ENCODE results near the gene PFKFB4.
"Not testable (repeated sequence)": the region's sequence is repeated elsewhere in the genome, so short reads cannot be mapped to it uniquely, and the experiment has no call there.

PFKFB4 gene

DNA sequence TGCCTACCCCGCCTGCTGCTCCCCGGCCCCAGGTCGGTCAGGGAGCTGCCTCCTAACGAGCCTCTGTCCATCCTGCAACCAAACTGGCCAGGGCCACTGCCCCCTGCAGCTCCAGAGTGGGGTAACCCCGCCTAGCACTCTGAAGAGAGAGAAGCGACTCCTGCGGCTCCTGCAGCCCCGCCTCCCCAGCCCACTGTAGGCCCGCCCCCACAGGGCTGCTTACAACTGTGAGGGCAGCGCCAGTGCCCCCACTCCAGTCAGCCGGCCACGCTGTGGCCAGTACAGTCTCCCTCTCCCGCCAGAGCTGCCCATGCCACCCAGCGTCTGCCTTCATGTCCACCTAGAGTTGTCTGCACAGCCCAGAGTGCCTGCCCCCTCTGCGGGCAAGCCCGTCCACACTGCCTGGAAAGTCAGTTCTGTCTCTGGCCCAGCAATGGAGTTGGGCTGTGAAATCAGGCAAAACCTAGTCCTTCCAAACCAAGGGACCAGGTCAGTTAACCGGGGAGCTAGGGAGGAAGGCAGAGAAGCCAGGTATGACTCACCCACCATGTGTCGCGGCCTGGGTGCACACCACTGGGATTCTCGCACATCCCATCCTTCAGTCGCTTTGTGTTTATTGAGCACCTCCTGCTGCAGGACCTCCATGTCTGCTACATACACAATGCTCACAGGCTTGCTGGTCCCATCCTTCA, 4.6 kb upstream of the PFKFB4 start:
- in situ Hi-C loops (cut with MboI; ENCODE audit: low sequenced_read_pairs) = no loop called here

DNA sequence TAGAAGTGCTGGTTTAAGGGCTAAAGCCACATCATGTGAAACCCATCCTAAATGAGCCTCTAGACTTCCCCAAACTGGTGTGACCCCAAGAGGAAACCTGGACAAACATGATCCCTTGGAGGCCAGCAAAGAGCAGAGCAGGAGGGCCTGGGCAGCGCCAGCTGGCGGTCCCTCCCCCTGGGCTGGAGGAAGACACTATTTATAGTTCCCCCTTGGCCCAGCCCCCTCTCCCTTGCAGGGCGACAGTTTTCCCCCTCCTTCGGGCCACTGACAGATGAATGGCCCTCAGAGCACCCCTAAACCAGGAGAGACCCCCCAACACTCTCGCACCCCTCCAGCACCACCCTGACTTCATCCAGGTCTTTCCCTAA, 4.0 kb upstream of the PFKFB4 start:
- in situ Hi-C loops (cut with MboI; ENCODE audit: low sequenced_read_pairs) = no loop called here

DNA sequence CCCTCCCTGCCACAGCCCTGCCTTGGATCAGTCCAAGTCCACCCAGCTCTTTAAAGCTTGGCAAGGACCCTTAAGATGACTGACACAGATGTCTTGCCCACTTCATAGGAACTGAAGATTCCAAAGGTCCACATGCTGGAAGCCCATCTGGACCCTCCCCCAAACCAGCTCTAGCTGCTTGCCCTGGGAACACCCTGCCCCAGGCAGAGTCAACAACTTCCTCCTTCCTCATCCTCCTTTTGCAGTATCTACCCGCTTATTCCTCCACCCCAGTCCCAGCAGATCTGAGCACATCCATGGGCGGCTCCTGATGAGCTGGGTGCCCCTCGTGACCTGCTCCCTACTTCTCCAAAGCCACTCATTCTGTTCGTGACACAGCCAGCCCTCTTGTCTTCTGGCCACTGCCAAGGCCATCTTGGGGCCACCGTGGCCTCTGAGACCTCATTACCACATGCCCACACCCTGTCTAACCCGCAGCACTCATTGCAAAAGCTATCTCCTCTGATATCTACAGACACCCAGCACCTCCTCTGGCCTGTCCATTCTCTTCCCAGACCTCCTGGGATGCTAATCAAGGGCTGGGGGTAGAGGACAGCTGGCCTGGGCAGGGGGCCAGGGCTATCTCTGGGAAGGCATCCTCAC, 2.0 kb upstream of the PFKFB4 start:
- in situ Hi-C loops (cut with MboI; ENCODE audit: low sequenced_read_pairs) = no loop called here

GRCh38 chr3:48555949-48556795, 431 bp downstream of the PFKFB4 start:
- in situ Hi-C loops (cut with MboI; ENCODE audit: low sequenced_read_pairs) = no loop called here

GRCh38 chr3:48555231-48555948, 1.2 kb downstream of the PFKFB4 start:
- in situ Hi-C loops (cut with MboI; ENCODE audit: low sequenced_read_pairs) = no loop called here

DNA sequence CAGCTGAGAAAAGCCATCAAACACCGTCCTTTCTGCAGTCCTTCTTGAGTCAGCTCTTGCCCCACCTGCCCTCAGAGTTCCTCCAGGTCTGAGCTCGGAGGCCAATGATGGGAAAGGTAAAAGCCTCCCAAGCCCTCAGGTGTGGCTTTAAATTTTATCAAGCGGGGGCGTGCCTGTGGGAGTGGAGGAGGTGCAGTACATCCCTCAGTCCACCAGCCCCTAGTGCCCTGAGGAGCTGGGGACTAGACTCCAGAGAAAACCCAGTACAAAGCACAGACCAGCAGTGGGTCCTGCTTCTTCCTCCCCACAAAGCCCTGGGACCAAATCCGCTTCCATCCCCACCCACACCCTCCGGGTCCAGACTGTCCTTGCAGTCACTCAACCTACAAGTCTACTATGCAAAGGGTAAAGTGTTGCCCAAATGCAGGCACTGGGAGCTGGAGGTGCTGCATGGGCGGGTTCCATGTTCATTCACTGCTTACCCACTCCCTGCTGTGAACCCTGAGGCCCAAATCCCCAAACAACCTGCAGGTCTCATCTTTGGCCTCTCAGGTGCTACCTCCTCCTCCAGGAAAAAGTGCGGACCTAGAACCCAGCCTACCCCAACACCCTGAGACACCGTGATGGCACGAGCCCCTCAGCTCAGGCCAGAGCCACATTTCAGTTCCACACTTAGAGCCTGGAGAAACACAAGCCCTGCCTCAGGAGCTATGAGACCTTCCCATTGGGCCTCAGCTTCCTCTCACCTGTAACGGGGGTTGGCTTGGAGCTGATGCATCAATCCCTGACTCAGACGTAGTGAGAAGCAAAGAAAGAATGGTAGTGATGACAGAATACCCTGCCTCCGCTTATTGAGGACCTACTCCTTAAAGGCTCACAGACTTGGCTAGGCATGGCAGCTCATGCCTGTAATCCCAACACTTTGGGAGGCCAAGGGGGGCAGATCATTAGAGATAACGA, 2.4 kb downstream of the PFKFB4 start:
- in situ Hi-C loops (cut with MboI; ENCODE audit: low sequenced_read_pairs) = no loop called here

DNA sequence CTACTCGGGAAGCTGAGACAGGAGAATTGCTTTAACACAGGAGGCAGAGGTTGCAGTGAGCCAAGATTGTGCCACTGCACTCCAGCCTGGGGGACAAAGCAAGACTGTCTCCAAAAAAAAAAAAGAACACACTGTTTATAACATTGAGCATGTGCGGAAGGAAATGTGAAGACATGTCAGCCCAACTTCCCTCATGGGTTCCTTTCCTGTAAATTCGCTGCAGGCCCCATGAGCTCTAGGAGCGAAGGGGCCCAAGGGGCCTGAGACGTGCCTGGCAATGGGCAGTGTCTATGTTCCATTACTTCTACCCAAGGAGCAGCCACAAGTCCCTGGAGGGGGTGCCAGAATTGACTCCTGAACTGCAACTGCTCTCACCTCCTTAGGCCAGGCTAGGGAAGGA, 3.2 kb downstream of the PFKFB4 start:
- in situ Hi-C loops (cut with MboI; ENCODE audit: low sequenced_read_pairs) = no loop called here

GRCh38 chr3:48552111-48552951, 4.3 kb downstream of the PFKFB4 start:
- in situ Hi-C loops (cut with MboI; ENCODE audit: low sequenced_read_pairs) = no loop called here

- in situ Hi-C loops (cut with MboI; ENCODE audit: low sequenced_read_pairs) = not testable (repeated sequence)
Measured at GRCh38 chr3:48551651-48552050, 5.0 kb downstream of the PFKFB4 start.

DNA sequence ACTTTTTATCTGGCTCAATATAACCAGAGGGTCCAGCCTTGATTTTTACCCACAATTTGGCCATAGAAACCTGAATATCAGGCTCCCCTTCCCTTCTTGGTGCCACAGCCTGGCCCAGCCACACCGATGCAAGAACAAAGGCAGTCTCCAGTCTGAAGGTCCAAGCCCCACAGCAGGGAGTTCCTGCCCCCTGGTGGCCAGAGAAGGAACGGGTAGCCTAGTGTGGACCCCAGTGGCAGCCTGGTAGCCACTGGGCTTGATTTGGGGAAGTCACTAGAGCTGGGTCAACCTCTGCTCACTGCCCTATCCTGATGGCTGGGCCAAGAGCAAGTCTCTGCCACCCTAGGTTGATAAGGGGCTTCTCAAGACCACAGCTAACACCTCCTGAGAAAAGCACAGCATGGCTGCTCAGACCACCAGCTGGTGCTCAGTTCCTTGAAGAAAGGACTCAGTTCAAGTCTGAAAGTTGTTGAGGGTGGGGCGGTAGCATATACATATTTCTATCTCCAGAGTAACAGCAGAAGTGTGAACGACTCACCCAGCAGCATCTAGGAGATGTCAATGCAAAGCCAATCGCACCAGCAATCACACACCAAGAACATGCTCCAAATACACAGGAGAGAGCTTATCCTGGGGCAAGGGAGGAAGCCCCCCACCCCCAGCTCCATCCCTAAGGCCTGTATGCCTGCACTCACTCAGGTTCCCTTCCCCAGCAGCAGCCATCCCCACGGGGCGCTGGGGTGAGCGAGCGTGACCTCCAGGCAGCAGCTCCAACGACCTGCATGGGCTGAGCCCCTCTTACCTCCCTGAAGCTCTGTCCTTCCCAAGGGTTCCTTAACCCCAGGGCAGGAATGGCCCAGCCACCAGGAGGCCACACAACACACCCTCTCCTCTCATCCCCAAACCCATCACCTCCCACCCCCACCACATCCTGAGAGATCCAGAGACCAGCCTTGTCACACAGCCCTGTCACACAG, 7.6 kb downstream of the PFKFB4 start:
- in situ Hi-C loops (cut with MboI; ENCODE audit: low sequenced_read_pairs) = no loop called here

- in situ Hi-C loops (cut with MboI; ENCODE audit: low sequenced_read_pairs) = no loop called here
Measured at GRCh38 chr3:48548126-48548525, 8.5 kb downstream of the PFKFB4 start.

GRCh38 chr3:48546203-48546829, 10.3 kb downstream of the PFKFB4 start:
- in situ Hi-C loops (cut with MboI; ENCODE audit: low sequenced_read_pairs) = no loop called here

DNA sequence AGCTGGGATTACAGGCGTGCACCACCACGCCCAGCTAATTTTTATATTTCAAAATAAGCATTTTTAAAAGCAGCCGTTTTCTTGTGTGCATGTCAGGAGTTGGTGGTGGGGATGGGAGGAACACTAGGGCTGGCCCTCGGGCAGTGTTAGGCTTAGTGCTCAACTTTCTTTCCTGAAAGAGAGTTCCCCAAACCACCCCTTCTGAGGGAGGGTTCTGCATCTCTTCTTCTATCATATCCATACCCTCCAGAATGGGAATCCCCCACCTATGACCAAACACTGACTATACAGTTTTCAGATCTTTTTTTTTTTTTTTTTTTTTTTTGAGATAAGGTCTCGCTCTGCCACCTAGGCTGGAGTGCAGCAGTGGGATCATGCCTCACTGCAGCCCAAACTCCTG, 12.5 kb downstream of the PFKFB4 start:
- in situ Hi-C loops (cut with MboI; ENCODE audit: low sequenced_read_pairs) = no loop called here

GRCh38 chr3:48543271-48543866, 13.2 kb downstream of the PFKFB4 start:
- in situ Hi-C loops (cut with MboI; ENCODE audit: low sequenced_read_pairs) = no loop called here

GRCh38 chr3:48538451-48538850, 18.2 kb downstream of the PFKFB4 start:
- in situ Hi-C loops (cut with MboI; ENCODE audit: low sequenced_read_pairs) = no loop called here

- in situ Hi-C loops (cut with MboI; ENCODE audit: low sequenced_read_pairs) = no loop called here
Measured at GRCh38 chr3:48536785-48537184, 19.8 kb downstream of the PFKFB4 start.

DNA sequence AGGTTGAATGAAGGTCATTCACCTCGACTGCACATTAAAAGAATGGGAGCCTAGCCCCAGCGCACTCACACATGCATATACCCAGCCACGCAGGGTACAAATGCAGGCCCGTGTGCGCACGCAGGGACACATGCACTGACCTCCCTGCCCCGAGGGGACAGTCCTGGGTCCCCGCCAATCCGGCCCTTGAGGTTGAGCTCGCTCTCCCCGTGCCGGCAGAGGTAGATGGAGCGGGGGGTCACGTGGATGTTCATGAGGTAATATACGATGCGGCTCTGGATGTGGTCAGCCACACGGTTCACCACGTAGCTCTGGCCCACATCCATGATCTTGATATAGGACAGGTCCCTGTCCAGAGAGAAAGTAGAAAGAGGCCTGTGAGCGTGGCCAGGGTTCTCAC, 20.5 kb downstream of the PFKFB4 start:
- in situ Hi-C loops (cut with MboI; ENCODE audit: low sequenced_read_pairs) = no loop called here
